K562 (cell line): ENCODE results near the gene EFNA2. TPM values are rescaled to one million over a fixed set of nuclear protein-coding genes. Genes with fewer than 3 reads are reported as not detected.
A peak's percentile ranks its signal among the peaks of the same experiment; 100 is the strongest.

Source experiments
- CREM ChIP-seq: IDR thresholded peaks from 2 replicates; pipeline ENCODE4 v1.6.1; 2014; ENCODE audit warnings: antibody characterized with exemption, low read depth
- ETV6 ChIP-seq, 3 experiments: fragments of 150-350 bp in 1 of 3; sonication (generic) in 1 of 3; formaldehyde crosslinking in 1 of 3; IDR thresholded peaks; 2 replicates each; pipeline versions ENCODE4 v1.6.1 to v1.8.0; 2014 to 2022; ENCODE audit warnings: borderline replicate concordance in 2 of 3, low read depth in 2 of 3, antibody characterized with exemption in 1 of 3, low read length in 1 of 3, mild to moderate bottlenecking in 1 of 3, missing genetic modification reagents in 1 of 3
- FIP1L1 ChIP-seq: fragments of 200-400 bp; formaldehyde crosslinking; IDR thresholded peaks from 2 replicates; pipeline ENCODE4 v1.6.1; 2018; ENCODE audit warnings: mild to moderate bottlenecking, low read depth, low read length; ENCODE audit not compliant: poor library complexity, severe bottlenecking
- KHSRP ChIP-seq: fragments of 450-650 bp; IDR thresholded peaks from 2 replicates; pipeline ENCODE4 v1.6.1; 2017
- MYC ChIP-seq, 2 experiments: fragments of 250-450 bp in 1 of 2; sonication (Bioruptor Pico) in 1 of 2; IDR thresholded peaks; 2 replicates each; pipeline versions ENCODE4 v1.5.1 to v1.6.1; 2012 to 2021; ENCODE audit warnings: low read depth in 2 of 2, borderline replicate concordance in 1 of 2, improper control_type of control experiment in 1 of 2, low read length in 1 of 2, mild to moderate bottlenecking in 1 of 2, moderate library complexity in 1 of 2
- NFATC3 ChIP-seq: fragments of 450-650 bp; IDR thresholded peaks from 2 replicates; pipeline ENCODE4 v1.6.1; 2017; ENCODE audit warnings: mild to moderate bottlenecking
- POLR2AphosphoS5 ChIP-seq: IDR thresholded peaks from 2 replicates; pipeline ENCODE4 v1.6.1; 2011; ENCODE audit warnings: mild to moderate bottlenecking, low read depth, low read length, moderate library complexity; ENCODE audit not compliant: control insufficient read depth, insufficient read depth
- RBM34 ChIP-seq: fragments of 200-400 bp; formaldehyde crosslinking; IDR thresholded peaks from 2 replicates; pipeline ENCODE4 v1.6.1; 2018; ENCODE audit warnings: low read length, borderline replicate concordance; ENCODE audit not compliant: insufficient read depth
- SPI1 ChIP-seq: IDR thresholded peaks from 2 replicates; pipeline ENCODE4 v1.6.1; 2011; ENCODE audit warnings: low read depth, low read length, control low read depth, borderline replicate concordance
- ZNF444 ChIP-seq: fragments of 250-450 bp; sonication (Bioruptor Pico); IDR thresholded peaks from 2 replicates; pipeline ENCODE4 v1.4.0; 2020; ENCODE audit warnings: mild to moderate bottlenecking, moderate library complexity
- polyA plus RNA-seq, 8 experiments: library from polyadenylated mRNA; depleted of rRNA in 4 of 8; stranded (reverse) in 5 of 8; unstranded in 3 of 8; fragments of >200 nt; fragmentation: Nextera tagmentation in 2 of 8; fragmentation: Illumina TruSeq in 1 of 8; extraction: Ambion mirVana in 2 of 8; extraction: Trizol in 1 of 8; gene quantifications; 2 replicates each; pipeline versions ENCODE4 v1.2.1 to v1.2.3, GENCODE V29; 2011 to 2014; ENCODE audit warnings: inconsistent platforms in 1 of 8, missing spikeins in 1 of 8
- total RNA-seq, 7 experiments: library from RNA; depleted of rRNA in 6 of 7; stranded (reverse); fragments of >200 nt in 6 of 7; fragmentation: Illumina TruSeq in 2 of 7; extraction: Trizol in 2 of 7; gene quantifications; 2 replicates each; pipeline versions ENCODE4 v1.2.1 to v1.2.3, GENCODE V29; 2011 to 2021; ENCODE audit warnings: low replicate concordance in 1 of 7
- TF ChIP-seq, protein P1 (sequence below): fragments of 450-650 bp; IDR thresholded peaks from 2 replicates; pipeline ENCODE4 v1.6.1; 2017; ENCODE audit warnings: antibody characterized with exemption, mild to moderate bottlenecking
- TF ChIP-seq, protein P2 (sequence below): fragments of 250-450 bp; sonication (Bioruptor Pico); IDR thresholded peaks from 2 replicates; pipeline ENCODE4 v1.4.0; 2020; ENCODE audit warnings: mild to moderate bottlenecking
- TF ChIP-seq, protein P3 (sequence below), 2 experiments: fragments of 450-650 bp; conservative IDR thresholded peaks; 2 replicates each; pipeline ENCODE4 v1.6.1; 2017; ENCODE audit warnings: mild to moderate bottlenecking in 2 of 2, moderate library complexity in 2 of 2
- TF ChIP-seq, protein P4 (sequence below): sonication (generic); formaldehyde crosslinking; IDR thresholded peaks from 2 replicates; pipeline ENCODE4 v1.9.0; 2022; ENCODE audit warnings: mild to moderate bottlenecking, missing genetic modification reagents
- TF ChIP-seq, protein P5 (sequence below): sonication (generic); formaldehyde crosslinking; IDR thresholded peaks from 2 replicates; pipeline ENCODE4 v1.8.1; 2023; ENCODE audit warnings: mild to moderate bottlenecking, missing genetic modification reagents, moderate library complexity

EFNA2 gene
- total and polyA plus RNA-seq, 9 of the 15 experiments (the other 6 are each of a cell fraction or from before 2014, with no cell fraction given), result 0.11 to 0.44 (median 0.15) TPM; not detected in 6

DNA sequence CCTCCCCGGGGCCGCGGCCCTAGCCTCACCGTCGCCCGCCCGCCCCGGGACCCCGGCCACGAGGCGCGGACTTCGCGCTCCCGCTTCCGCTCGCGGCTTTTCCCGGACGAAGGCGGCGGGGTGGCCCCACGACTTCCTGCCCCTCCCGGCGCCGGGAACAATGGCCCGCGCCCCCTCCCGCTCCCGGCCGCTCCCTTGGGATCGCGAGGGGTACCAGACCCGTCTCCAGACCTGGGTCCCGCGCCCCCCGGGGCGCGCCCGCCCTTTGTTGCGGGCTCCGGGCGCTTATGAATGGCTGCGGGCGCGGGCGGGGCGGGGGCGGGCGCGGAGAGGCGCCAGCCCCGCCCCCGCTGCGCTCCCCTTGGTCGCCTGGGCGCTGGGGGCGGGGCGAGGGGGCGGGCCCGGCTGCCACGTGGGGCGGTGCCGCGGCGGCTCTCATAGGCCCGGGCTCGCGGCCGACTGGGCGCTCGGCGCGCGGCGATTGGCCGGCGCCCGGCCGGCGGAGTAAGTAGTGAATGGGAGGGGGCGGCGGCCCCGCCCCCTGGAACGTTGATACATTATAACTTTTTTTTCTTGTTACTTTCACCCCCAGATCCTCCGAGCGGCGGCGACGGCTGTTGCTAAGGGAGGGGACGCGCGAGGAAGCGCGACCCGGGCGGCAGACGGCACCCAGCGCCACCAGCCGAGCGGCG lies 36.2 kb upstream of the EFNA2 start (continued):
- TF ChIP-seq CREM, result peak; percentile 38; the same call in 1 of the 2 replicates
- peak; percentile 30 for TF ChIP-seq FIP1L1
- no peak for TF ChIP-seq KHSRP
- TF ChIP-seq, protein P1, sequence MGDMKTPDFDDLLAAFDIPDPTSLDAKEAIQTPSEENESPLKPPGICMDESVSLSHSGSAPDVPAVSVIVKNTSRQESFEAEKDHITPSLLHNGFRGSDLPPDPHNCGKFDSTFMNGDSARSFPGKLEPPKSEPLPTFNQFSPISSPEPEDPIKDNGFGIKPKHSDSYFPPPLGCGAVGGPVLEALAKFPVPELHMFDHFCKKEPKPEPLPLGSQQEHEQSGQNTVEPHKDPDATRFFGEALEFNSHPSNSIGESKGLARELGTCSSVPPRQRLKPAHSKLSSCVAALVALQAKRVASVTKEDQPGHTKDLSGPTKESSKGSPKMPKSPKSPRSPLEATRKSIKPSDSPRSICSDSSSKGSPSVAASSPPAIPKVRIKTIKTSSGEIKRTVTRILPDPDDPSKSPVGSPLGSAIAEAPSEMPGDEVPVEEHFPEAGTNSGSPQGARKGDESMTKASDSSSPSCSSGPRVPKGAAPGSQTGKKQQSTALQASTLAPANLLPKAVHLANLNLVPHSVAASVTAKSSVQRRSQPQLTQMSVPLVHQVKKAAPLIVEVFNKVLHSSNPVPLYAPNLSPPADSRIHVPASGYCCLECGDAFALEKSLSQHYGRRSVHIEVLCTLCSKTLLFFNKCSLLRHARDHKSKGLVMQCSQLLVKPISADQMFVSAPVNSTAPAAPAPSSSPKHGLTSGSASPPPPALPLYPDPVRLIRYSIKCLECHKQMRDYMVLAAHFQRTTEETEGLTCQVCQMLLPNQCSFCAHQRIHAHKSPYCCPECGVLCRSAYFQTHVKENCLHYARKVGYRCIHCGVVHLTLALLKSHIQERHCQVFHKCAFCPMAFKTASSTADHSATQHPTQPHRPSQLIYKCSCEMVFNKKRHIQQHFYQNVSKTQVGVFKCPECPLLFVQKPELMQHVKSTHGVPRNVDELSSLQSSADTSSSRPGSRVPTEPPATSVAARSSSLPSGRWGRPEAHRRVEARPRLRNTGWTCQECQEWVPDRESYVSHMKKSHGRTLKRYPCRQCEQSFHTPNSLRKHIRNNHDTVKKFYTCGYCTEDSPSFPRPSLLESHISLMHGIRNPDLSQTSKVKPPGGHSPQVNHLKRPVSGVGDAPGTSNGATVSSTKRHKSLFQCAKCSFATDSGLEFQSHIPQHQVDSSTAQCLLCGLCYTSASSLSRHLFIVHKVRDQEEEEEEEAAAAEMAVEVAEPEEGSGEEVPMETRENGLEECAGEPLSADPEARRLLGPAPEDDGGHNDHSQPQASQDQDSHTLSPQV, result peak; percentile 67; the same call in 1 of the 2 replicates
- no peak for TF ChIP-seq NFATC3
- TF ChIP-seq SPI1, result no peak
- 0 out of 4 replicates have a peak, but pooled peaks of 1 of the 2 experiments have one; percentile 16 for TF ChIP-seq ETV6 (IDR thresholded peaks at IDR 0.05; ENCODE audit: borderline replicate concordance in 1 of 2, low read depth in 2 of 2, low read length in 1 of 2)
- no peak for TF ChIP-seq ETV6 (CRISPR knock-in tag; IDR thresholded peaks at IDR 0.05; ENCODE audit: borderline replicate concordance)
- no peak for TF ChIP-seq ZNF444 (CRISPR knock-in tag)
- TF ChIP-seq, protein P2, sequence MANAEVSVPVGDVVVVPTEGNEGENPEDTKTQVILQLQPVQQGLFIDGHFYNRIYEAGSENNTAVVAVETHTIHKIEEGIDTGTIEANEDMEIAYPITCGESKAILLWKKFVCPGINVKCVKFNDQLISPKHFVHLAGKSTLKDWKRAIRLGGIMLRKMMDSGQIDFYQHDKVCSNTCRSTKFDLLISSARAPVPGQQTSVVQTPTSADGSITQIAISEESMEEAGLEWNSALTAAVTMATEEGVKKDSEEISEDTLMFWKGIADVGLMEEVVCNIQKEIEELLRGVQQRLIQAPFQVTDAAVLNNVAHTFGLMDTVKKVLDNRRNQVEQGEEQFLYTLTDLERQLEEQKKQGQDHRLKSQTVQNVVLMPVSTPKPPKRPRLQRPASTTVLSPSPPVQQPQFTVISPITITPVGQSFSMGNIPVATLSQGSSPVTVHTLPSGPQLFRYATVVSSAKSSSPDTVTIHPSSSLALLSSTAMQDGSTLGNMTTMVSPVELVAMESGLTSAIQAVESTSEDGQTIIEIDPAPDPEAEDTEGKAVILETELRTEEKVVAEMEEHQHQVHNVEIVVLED, result no peak
- no peak for TF ChIP-seq RBM34
- peak; percentile 70; the same call in 1 of the 2 replicates for TF ChIP-seq POLR2AphosphoS5
- TF ChIP-seq MYC (IDR thresholded peaks at IDR 0.05; ENCODE audit: low read depth, low read length), result peak; percentile 57; the same call in 1 of the 2 replicates
- TF ChIP-seq MYC (CRISPR knock-in tag; IDR thresholded peaks at IDR 0.05; ENCODE audit: borderline replicate concordance, low read depth), result no peak
- TF ChIP-seq, protein P3, sequence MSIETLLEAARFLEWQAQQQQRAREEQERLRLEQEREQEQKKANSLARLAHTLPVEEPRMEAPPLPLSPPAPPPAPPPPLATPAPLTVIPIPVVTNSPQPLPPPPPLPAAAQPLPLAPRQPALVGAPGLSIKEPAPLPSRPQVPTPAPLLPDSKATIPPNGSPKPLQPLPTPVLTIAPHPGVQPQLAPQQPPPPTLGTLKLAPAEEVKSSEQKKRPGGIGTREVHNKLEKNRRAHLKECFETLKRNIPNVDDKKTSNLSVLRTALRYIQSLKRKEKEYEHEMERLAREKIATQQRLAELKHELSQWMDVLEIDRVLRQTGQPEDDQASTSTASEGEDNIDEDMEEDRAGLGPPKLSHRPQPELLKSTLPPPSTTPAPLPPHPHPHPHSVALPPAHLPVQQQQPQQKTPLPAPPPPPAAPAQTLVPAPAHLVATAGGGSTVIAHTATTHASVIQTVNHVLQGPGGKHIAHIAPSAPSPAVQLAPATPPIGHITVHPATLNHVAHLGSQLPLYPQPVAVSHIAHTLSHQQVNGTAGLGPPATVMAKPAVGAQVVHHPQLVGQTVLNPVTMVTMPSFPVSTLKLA (conservative IDR thresholded peaks at IDR 0.05), result peak; percentile 52 to 73; a peak in 3 of 4 replicates
- TF ChIP-seq, protein P4, sequence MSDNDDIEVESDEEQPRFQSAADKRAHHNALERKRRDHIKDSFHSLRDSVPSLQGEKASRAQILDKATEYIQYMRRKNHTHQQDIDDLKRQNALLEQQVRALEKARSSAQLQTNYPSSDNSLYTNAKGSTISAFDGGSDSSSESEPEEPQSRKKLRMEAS (CRISPR knock-in tag), result peak; percentile 85
- TF ChIP-seq, protein P5, sequence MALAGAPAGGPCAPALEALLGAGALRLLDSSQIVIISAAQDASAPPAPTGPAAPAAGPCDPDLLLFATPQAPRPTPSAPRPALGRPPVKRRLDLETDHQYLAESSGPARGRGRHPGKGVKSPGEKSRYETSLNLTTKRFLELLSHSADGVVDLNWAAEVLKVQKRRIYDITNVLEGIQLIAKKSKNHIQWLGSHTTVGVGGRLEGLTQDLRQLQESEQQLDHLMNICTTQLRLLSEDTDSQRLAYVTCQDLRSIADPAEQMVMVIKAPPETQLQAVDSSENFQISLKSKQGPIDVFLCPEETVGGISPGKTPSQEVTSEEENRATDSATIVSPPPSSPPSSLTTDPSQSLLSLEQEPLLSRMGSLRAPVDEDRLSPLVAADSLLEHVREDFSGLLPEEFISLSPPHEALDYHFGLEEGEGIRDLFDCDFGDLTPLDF (CRISPR knock-in tag), result peak; percentile 66; the same call in 1 of the 2 replicates
